Fibroblast of the aortic adventitia (primary cell): Measurements from ENCODE around the gene IQCM. TPM values are rescaled to one million over a fixed set of nuclear protein-coding genes. Genes with fewer than 3 reads are reported as not detected.

Source experiments
- DNase-seq: peaks from one replicate; pipeline ENCODE4 v3.0.0-alpha.2; 2010; ENCODE audit warnings: low read depth
- H3K4me3 ChIP-seq: 2 replicates; pipeline ENCODE4 v1.5.1; 2011; ENCODE audit warnings: low read depth, mild to moderate bottlenecking, control low read depth, low read length, moderate library complexity
- total RNA-seq: library from RNA; depleted of rRNA; stranded (reverse); fragments of >200 nt; gene quantifications from 2 replicates; pipeline ENCODE4 v1.2.3, GENCODE V29; 2012; ENCODE audit warnings: low replicate concordance
- TF ChIP-seq, protein P1 (sequence below): IDR thresholded peaks from 2 replicates; pipeline ENCODE4 v1.5.1; 2011; ENCODE audit warnings: mild to moderate bottlenecking, low read length, control low read depth, inconsistent platforms; ENCODE audit not compliant: insufficient read depth

IQCM gene
- total RNA-seq, 1 donor: 0.27 TPM

DNA sequence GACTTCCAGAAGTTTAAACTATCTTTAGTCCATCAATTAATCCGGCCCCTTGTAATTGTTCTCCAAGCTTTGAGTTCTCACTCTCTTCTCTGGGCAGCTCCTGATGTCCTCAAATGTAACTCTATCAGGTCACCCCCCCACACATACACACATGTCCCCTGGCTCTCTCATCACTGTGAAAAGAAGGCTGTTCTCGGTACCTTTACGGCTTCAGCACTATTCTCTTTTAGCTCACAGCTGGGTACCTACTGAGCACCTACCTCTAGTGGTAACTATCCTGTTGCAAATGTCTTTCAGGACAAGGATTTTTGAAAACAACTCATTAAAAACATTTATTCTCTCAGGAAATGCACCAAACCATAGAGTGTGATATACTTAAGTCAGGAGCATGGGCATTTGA is 115.4 kb downstream of the IQCM start:
- no peak overlapping the region for H3K4me3 ChIP-seq
- no peak for DNase-seq
- TF ChIP-seq, protein P1, sequence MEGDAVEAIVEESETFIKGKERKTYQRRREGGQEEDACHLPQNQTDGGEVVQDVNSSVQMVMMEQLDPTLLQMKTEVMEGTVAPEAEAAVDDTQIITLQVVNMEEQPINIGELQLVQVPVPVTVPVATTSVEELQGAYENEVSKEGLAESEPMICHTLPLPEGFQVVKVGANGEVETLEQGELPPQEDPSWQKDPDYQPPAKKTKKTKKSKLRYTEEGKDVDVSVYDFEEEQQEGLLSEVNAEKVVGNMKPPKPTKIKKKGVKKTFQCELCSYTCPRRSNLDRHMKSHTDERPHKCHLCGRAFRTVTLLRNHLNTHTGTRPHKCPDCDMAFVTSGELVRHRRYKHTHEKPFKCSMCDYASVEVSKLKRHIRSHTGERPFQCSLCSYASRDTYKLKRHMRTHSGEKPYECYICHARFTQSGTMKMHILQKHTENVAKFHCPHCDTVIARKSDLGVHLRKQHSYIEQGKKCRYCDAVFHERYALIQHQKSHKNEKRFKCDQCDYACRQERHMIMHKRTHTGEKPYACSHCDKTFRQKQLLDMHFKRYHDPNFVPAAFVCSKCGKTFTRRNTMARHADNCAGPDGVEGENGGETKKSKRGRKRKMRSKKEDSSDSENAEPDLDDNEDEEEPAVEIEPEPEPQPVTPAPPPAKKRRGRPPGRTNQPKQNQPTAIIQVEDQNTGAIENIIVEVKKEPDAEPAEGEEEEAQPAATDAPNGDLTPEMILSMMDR: no peak

DNA sequence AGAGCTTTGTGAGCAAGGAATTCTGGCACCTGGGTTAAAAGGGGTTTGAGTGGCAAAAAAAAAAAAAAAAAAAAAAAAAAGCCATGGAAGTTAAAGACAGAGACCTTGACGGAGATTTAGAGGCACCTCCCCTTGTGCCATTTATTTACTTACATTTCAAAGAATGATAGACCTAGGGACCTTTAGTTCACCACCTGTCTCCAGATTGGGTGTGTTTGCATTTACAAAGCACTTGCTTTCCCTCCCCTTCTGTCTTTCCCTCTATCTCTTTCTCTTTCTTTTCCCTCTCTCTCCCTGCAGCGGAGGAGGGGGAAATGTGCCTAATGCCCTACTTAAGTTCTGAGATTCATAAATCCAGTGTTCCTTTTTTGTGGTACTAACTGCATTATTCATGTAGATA is 116.0 kb downstream of the IQCM start:
- DNase-seq: no peak
- no peak overlapping the region for H3K4me3 ChIP-seq
- TF ChIP-seq, protein P1: no peak

DNA sequence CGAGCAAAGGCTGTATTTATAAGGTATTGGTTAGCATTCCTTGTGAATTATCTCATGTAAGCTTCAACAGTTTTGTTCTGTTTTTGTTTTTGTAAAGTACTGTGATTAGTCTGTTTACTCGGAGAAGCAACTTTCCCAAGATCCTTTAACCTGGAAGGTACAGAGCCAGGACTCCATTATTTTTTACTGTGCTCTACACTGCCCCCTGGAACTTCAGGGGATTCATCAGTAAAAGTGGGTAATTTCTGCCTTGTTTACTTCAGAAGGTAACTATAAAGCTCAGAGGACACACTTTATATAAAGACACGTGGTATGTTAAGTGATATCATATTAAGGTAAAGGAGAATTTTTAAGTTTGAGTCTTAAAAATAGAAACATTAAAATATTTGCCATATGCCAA is 124.9 kb downstream of the IQCM start:
- DNase-seq: no peak
- TF ChIP-seq, protein P1: no peak
- H3K4me3 ChIP-seq: no peak overlapping the region

DNA sequence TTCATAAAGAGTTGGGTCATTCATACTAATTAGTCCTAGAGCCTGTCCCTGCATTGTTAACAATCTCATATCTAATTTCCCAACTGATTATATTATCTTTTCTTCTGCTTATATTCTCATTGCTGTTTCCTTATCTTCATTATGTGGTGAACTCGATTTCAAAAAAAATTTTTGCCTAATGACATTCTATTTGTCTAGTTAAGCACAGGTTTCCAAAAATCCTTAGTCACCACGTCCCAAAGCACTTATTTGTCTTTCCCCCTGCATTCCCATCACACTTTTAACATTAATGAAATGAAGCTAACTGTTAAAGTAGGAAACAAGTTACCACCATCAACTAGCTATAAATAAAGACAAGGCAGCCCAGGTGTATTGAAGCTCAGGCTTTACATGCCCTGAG is 131.1 kb downstream of the IQCM start:
- TF ChIP-seq, protein P1: no peak
- DNase-seq: no peak
- no peak overlapping the region for H3K4me3 ChIP-seq

DNA sequence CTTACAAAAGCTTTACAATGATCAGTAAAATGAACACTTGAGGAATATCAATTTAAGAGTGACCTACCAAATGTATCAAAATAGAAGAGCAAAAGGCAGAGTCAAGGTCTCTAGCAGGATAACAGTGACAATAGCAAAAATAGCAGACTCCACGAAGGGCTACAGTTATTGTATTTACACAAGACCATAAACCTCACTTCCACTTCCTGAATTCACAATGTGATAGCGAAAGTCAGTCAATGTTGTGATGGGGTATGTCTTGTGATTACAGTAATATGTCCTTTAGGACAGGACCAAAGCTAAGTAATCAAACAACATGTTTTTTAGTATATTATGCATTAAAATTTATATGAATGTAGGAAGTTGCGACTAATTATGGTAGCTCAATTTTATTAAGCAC is 139.6 kb downstream of the IQCM start:
- DNase-seq: no peak
- H3K4me3 ChIP-seq: no peak overlapping the region
- TF ChIP-seq, protein P1: no peak

DNA sequence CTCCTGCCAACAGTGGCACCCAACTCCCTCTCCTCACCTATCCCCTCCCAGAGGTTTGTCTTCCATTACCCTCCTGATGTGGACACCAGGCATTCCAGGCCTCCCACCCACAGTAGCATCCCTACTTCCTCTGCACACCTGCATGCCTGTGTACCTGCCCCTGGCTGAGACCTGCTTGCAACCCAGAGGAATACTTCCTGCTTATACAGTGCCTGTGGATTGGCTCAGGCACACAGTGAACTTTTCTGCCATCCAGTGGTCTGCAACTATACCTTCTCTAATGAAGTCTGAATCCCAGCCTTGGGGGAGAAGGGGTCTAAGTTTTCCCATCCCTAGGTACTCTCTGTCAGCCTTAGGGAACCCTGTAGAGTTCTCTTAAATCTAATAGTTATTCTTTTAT is 169.9 kb downstream of the IQCM start:
- TF ChIP-seq, protein P1: no peak
- no peak for DNase-seq
- no peak overlapping the region for H3K4me3 ChIP-seq

DNA sequence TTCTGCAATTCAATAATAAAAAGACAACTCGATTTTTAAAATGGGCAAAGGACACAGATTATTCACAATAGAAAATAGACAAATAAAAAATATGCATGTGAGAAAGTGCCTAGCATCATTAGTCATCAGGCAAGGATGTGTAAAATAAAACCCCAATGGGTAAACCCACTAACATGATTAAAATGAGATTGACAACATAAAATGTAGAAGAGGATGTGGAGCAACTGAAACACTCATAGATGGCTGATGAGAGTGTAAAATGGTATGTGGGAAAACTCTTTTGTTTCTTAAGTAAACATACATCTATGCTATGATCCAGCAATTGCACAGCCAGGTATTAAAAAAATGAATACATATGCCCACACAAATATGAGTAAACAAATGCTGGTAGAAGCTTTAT is 177.6 kb downstream of the IQCM start:
- H3K4me3 ChIP-seq: no peak overlapping the region
- TF ChIP-seq, protein P1: no peak
- DNase-seq: no peak
